Measurements from ENCODE around the gene TMEM179.

DNA sequence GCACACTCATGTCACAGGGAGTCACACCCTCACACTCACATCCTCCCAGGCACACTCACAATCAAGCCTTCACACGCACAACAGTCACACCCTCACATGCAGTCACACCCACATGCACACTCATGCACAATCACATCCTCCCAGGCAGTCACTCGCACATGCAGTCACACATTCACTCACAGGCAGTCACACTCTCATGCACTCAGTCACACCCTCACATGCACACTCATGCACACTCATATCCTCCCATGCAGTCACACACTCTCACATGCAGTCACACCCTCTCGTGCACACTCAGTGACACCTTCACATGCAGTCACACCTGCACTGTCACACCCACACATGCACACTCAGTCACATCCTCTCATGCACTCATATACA lies 12.3 kb downstream of the TMEM179 start:
- TF ChIP-seq, protein P1, sequence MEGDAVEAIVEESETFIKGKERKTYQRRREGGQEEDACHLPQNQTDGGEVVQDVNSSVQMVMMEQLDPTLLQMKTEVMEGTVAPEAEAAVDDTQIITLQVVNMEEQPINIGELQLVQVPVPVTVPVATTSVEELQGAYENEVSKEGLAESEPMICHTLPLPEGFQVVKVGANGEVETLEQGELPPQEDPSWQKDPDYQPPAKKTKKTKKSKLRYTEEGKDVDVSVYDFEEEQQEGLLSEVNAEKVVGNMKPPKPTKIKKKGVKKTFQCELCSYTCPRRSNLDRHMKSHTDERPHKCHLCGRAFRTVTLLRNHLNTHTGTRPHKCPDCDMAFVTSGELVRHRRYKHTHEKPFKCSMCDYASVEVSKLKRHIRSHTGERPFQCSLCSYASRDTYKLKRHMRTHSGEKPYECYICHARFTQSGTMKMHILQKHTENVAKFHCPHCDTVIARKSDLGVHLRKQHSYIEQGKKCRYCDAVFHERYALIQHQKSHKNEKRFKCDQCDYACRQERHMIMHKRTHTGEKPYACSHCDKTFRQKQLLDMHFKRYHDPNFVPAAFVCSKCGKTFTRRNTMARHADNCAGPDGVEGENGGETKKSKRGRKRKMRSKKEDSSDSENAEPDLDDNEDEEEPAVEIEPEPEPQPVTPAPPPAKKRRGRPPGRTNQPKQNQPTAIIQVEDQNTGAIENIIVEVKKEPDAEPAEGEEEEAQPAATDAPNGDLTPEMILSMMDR (IDR thresholded peaks at IDR 0.05) = no peak
- TF ChIP-seq EZH2 (IDR thresholded peaks at IDR 0.05; ENCODE audit: borderline replicate concordance, insufficient read depth, low read depth, low read length, poor library complexity, severe bottlenecking) = no peak

All from B cell (primary cell).